ENCODE measurements around the gene PSMD13. TPM values are rescaled to one million over a fixed set of nuclear protein-coding genes. Genes with fewer than 3 reads are reported as not detected.
A peak's percentile ranks its signal among the peaks of the same experiment; 100 is the strongest.

The PSMD13 gene
- total and polyA plus RNA-seq, 2 of the 13 experiments (the other 11 are each of a cell fraction or from before 2014, with no cell fraction given), result 83.0 to 117 TPM

DNA sequence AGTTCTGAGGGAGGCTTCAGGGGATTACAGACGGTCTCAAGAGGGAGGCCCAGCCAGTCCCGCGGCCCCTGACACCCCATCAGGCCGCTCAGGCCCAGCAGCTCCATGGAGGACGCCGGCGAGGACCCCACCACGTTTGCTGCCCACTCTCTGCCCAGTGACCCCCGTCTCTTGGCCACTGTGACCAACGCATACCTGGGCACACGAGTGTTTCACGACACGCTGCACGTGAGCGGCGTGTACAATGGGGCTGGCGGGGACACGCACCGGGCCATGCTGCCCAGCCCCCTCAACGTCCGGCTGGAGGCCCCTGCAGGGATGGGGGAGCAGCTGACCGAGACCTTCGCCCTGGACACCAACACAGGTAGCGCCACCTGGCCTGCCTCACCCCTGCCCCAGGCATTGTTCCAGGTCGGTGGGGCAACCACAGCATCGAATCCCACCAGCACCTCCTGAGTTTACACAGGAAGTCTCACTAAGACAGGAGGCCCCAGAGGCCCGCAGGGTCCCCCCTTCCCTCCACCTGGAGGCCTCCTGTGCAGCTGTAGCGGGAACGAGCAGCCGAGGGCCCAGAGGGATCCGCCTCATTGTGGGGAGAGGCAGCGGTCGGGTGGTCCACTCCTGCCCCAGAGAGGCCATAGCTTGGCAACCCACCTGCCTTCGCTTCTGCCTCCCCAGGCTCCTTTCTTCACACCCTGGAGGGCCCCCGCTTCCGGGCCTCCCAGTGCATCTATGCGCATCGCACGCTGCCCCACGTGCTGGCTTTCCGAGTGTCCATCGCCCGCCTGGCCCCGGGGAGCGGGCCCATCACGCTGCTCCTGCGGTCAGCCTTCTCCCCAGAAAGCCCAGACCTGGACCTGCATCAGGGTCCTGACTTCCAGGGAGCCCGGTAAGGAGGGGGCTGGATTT lies 53.2 kb downstream of the PSMD13 start (continued):
- no peak for TF ChIP-seq MED1 (CRISPR knock-in tag; IDR thresholded peaks at IDR 0.05)
- no peak for TF ChIP-seq TOPORS (CRISPR knock-in tag; IDR thresholded peaks at IDR 0.05)
- TF ChIP-seq ZNF616 (CRISPR knock-in tag; IDR thresholded peaks at IDR 0.05; ENCODE audit: low read depth), result no peak
- TF ChIP-seq ZFY (CRISPR knock-in tag; IDR thresholded peaks at IDR 0.05), result 0 out of 2 replicates have a peak, but pooled peaks have one; percentile 18
- TF ChIP-seq ZNF737 (CRISPR knock-in tag; IDR thresholded peaks at IDR 0.05; ENCODE audit: borderline replicate concordance), result no peak
- no peak for TF ChIP-seq HDAC6 (IDR thresholded peaks at IDR 0.05; ENCODE audit: low read depth, low read length)
- TF ChIP-seq SOX5 (CRISPR knock-in tag; IDR thresholded peaks at IDR 0.05; ENCODE audit: borderline replicate concordance), result no peak
- no peak for TF ChIP-seq SIX4 (CRISPR knock-in tag; IDR thresholded peaks at IDR 0.05)
- peak; percentile 95 for TF ChIP-seq ZBTB38 (CRISPR knock-in tag; IDR thresholded peaks at IDR 0.05)
- peak; percentile 98 for TF ChIP-seq ZSCAN25 (CRISPR knock-in tag; IDR thresholded peaks at IDR 0.05)
- TF ChIP-seq, protein P1, sequence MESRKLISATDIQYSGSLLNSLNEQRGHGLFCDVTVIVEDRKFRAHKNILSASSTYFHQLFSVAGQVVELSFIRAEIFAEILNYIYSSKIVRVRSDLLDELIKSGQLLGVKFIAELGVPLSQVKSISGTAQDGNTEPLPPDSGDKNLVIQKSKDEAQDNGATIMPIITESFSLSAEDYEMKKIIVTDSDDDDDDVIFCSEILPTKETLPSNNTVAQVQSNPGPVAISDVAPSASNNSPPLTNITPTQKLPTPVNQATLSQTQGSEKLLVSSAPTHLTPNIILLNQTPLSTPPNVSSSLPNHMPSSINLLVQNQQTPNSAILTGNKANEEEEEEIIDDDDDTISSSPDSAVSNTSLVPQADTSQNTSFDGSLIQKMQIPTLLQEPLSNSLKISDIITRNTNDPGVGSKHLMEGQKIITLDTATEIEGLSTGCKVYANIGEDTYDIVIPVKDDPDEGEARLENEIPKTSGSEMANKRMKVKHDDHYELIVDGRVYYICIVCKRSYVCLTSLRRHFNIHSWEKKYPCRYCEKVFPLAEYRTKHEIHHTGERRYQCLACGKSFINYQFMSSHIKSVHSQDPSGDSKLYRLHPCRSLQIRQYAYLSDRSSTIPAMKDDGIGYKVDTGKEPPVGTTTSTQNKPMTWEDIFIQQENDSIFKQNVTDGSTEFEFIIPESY (CRISPR knock-in tag; IDR thresholded peaks at IDR 0.05), result peak; percentile 88
- no peak for TF ChIP-seq ZKSCAN5 (CRISPR knock-in tag; IDR thresholded peaks at IDR 0.05)
- TF ChIP-seq, protein P2, sequence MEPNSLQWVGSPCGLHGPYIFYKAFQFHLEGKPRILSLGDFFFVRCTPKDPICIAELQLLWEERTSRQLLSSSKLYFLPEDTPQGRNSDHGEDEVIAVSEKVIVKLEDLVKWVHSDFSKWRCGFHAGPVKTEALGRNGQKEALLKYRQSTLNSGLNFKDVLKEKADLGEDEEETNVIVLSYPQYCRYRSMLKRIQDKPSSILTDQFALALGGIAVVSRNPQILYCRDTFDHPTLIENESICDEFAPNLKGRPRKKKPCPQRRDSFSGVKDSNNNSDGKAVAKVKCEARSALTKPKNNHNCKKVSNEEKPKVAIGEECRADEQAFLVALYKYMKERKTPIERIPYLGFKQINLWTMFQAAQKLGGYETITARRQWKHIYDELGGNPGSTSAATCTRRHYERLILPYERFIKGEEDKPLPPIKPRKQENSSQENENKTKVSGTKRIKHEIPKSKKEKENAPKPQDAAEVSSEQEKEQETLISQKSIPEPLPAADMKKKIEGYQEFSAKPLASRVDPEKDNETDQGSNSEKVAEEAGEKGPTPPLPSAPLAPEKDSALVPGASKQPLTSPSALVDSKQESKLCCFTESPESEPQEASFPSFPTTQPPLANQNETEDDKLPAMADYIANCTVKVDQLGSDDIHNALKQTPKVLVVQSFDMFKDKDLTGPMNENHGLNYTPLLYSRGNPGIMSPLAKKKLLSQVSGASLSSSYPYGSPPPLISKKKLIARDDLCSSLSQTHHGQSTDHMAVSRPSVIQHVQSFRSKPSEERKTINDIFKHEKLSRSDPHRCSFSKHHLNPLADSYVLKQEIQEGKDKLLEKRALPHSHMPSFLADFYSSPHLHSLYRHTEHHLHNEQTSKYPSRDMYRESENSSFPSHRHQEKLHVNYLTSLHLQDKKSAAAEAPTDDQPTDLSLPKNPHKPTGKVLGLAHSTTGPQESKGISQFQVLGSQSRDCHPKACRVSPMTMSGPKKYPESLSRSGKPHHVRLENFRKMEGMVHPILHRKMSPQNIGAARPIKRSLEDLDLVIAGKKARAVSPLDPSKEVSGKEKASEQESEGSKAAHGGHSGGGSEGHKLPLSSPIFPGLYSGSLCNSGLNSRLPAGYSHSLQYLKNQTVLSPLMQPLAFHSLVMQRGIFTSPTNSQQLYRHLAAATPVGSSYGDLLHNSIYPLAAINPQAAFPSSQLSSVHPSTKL (CRISPR knock-in tag; IDR thresholded peaks at IDR 0.05), result no peak
- no peak for TF ChIP-seq SOX6 (IDR thresholded peaks at IDR 0.05)
- 0 out of 2 replicates have a peak, but pooled peaks have one; percentile 28 for TF ChIP-seq SOX6 (CRISPR knock-in tag; IDR thresholded peaks at IDR 0.05)
- no peak for TF ChIP-seq ZNF772 (CRISPR knock-in tag; IDR thresholded peaks at IDR 0.05)
- no peak for TF ChIP-seq SRSF4 (IDR thresholded peaks at IDR 0.05; ENCODE audit: low read depth, low read length, poor library complexity, severe bottlenecking)
- TF ChIP-seq RBAK (CRISPR knock-in tag; IDR thresholded peaks at IDR 0.05), result no peak

Data from HepG2 (cell line).